ENCODE results near the gene FAM174B.

FAM174B gene

DNA sequence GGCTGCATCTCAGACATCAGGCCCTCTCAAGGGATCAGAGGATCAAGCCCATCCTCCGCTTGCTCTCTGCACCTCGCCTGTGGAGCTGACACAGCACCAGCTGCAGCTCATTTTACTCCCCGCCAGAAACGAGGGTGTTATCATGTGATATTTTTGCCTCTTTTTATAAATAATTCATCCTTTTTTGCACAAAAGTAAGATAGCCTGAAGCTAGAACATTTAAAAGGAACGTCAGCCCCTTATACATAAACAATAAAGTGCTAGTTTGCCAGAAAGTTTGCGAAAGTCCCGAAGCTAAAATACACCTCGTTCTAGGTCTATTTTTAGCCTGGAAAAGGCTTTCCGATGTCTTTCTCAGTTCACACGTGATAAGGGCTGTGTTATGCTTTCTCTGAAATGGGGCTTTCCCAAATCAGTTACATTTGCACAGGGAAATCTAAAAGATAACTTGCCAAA is 9.6 kb upstream of the FAM174B start:
- in situ Hi-C loops (cut with HindIII; ENCODE audit: low sequenced_read_pairs), result no loop called here

DNA sequence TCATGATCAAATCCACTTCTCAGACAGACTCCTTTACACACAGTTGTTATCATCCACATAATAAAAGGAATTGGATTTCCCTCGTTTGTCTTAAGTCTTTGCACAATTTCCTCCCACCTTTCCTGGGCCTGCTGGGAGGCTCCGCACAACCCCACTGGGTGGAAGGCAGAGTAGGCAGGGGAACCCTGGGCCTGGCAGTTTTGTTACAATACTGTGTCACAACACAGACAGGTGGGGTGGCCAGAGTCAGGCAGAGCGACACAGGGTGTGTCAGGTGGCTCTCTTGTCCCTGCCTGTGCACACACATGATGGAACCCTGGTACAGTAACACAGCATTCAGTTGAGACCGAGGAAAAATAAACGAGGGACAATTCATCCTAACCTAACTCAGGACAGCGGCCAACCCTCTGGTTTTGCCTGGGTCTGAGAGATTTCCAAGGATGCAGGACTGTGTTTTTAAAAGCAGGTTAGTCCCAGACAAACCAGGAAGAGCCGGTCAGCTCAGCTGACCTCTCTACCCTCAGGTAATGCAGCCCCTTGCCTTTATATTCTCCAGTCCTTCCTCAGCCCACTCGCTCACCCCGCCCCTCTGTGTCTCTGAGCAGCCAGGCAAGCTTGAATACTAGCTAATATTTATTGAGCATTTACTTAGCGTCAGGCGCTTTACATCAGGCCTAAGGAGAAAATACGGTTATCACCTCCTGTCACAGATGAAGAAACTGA is 8.8 kb upstream of the FAM174B start:
- in situ Hi-C loops (cut with HindIII; ENCODE audit: low sequenced_read_pairs), result no loop called here

DNA sequence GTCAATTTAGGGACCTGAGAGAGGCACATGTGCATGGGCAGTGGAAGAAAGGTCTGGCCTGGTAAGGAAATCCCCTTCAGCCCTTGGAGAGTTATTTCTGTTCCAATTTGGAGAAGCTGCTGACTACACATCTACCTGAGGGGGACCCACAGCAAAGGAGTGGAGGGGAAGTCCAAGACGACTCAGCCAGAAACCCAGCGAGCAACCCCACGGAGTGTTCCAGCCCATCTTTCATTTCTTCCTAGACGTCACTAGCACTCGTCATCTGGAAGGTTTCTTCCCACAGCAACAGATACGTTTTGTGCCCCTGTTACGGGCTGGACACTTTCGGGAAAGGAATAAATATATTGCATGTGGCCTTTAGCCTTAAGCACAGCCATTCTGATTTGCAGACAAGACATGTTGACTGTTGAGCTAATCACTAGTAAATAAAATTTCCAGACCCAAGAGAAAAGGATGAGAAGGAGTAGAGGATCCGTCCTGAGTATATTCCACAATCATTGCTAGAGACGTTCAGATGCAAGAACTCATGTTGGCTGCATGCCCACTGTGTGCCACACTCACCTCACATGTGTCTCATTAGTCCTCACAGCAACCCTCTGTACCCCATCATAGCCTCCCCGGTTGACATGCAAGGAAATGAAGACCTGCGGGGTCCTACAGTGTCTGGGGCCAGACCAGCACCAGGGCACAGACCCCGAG is 7.8 kb upstream of the FAM174B start:
- in situ Hi-C loops (cut with HindIII; ENCODE audit: low sequenced_read_pairs), result no loop called here

DNA sequence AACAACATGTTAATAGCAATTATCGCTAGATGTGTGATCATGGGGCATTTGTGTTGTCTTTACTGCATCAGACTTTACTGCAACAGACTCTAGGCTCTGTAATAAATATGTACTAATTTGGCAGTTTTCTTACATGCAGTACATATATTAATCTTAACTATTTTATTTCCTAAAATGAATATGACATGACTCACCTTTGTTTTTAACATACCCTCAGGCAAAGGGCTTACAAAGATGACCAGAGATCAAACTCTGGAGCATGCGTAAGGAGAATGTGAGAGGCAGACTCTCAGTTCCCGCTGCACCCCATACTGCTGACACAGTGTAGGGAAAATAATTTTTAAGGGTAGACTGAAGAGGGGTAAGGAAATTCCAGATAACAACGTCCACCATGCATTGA is 7.2 kb upstream of the FAM174B start:
- in situ Hi-C loops (cut with HindIII; ENCODE audit: low sequenced_read_pairs), result no loop called here

DNA sequence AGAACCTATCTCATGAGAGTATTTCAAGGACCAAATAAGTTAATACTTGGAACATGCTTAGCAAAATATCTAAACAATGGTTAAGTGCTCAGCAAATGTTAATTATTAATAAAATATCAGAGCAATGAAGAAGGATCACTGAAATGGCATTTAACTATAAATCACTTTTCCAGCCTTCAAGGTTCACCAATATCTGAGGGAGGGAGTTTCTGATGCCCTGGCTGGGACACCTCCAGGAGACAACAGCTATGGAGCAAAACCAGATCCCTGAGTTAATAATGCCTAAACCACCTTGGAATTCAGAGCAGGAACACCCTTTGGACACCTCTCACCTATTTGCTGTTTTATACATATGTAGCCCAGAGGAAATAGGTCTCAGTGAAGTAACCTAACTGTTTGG is 6.4 kb upstream of the FAM174B start:
- in situ Hi-C loops (cut with HindIII; ENCODE audit: low sequenced_read_pairs), result no loop called here

DNA sequence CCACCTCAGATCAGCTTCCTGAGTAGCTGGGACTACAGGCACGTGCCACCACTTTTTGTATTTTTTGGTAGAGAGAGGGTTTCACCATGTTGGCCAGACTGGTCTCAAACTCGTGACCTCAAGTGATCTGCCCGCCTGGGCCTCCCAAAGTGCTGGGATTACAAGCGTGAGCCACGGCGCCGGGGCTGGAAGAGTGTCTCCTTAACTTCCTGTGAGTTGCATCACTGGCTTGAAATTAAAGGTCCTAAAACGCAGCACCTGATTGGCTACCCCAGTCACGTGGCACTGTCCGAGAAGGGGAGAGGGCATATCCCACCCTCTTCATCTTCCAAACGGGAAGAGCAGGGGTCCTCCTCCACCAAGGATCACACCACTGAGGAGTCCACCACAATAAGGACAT is 5.5 kb upstream of the FAM174B start:
- in situ Hi-C loops (cut with HindIII; ENCODE audit: low sequenced_read_pairs), result no loop called here

DNA sequence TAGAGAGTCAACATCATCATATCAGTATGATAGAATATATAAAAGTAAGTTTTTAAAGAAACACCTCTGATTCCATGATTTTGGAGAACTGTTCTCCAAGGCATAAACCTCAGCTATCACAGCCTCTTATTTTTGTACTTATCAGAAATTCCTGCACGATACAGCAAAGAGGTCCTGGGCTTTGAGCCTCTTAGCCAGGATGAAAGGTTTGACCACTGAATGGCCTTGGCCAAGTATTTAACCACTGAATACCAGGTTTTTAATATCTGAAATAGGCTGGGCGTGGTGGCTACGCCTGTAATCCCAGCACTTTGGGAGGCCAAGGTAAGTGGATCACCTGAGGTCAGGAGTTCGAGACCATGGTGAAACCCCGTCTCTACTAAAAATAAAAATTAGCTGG is 1.9 kb upstream of the FAM174B start:
- in situ Hi-C loops (cut with HindIII; ENCODE audit: low sequenced_read_pairs), result no loop called here

DNA sequence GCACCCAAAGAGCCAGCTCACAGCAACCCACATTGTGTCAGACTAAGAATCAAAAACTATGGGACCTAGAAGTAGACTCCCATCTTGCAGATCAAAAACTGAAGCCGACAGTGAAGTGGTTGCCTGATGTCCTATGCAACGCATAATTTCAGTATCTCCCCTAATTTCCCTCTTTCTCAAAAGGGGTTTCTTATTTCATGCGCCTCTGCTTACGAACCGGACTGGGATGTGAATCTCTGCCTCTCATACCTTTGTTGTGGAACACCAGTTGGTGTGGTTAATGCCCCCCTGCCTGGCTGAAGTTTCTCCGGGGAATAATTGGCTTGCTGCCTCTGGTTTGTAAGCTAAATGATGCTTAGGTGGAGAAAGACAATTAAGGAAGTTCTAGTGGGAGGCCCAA is 514 bp upstream of the FAM174B start:
- in situ Hi-C loops (cut with HindIII; ENCODE audit: low sequenced_read_pairs), result no loop called here

DNA sequence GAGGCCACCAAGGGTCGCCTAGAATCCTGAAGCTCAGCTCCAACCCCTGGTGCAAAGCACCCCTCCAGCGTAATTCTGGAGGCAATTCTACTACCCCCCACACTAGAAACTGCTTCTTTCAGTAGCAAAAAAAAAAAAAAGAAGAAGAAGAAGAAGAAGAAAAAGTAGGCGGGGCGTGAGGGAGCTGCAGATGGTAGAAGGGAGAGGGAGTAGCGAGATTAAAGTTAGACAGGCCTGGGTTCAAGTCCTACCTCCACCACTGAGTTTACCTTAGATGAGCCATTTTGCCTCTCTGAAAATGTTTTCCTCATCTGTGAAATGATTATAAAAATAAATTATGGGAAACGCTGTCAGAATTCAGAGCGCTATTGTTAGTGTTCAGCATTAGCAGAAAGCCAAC is 913 bp downstream of the FAM174B start:
- in situ Hi-C loops (cut with HindIII; ENCODE audit: low sequenced_read_pairs), result no loop called here

DNA sequence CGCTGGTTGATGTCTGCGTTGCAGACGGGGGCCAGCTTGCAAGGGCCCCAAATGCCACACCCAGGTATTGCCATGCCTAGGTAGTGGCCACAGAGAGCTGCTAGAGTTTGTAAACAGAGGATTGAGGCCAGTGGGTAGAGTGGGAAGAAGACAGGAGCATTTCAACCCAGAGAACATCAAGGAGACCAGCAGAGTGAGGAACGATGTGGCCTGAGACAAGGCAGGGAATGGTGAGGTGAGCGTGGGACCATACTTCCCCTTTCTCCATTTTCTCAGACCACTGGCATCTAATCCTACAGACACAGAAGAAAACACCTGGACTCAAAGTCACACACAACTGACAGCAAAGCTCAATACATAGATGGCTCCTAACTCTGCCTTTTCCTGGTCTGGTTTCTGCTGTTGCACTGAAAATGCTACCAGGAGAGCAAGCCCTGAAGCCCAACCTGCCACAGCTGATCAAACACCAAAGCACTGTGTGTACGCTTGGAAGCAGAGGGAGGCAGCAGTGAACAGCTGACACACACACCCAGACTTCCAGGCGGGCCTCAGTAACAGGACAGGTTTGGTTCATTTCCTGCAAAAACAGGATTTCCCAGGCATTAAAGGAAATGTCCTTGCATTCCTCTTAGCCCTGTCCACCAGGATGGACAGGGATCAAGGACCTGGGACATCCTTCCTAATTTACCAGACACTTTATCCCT is 1.6 kb downstream of the FAM174B start:
- in situ Hi-C loops (cut with HindIII; ENCODE audit: low sequenced_read_pairs), result no loop called here

DNA sequence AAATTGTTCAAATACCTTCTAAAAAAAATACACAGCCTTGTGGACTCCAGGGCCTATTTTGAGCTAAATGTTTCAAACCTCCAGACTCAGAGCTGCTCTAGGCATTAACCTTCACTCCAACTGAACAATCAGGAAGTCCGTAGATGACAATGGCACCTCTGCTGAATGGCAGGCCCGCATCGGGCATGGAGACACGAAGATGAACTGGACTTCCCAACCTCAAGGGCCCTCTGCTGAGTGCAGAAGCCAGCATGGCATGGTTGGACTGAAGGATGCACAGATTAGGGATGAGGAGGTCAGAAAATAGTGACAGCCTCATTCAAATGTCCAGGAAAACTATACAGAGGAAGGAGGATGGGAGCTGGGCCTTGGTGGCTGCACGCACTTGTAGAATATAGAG is 2.2 kb downstream of the FAM174B start:
- in situ Hi-C loops (cut with HindIII; ENCODE audit: low sequenced_read_pairs), result no loop called here

DNA sequence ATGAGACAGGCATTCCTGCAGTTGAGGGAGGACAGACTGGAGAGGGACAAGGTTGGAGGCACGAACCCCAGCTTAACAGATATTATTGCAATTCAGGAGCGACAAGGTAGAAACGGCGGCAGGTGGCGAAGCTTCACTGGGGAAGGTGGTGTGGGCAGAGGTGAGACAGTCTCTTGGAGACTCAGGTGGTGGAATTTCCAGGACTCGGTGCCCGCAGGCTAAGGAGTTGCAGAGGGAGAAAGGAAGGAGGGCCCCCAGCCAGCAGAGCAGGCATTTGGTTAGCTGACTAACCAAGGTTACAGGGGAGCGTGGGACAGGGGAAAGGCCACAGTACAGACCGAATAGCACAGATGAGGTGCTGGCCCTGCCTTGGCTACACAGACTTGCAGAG is 3.0 kb downstream of the FAM174B start:
- in situ Hi-C loops (cut with HindIII; ENCODE audit: low sequenced_read_pairs), result no loop called here

DNA sequence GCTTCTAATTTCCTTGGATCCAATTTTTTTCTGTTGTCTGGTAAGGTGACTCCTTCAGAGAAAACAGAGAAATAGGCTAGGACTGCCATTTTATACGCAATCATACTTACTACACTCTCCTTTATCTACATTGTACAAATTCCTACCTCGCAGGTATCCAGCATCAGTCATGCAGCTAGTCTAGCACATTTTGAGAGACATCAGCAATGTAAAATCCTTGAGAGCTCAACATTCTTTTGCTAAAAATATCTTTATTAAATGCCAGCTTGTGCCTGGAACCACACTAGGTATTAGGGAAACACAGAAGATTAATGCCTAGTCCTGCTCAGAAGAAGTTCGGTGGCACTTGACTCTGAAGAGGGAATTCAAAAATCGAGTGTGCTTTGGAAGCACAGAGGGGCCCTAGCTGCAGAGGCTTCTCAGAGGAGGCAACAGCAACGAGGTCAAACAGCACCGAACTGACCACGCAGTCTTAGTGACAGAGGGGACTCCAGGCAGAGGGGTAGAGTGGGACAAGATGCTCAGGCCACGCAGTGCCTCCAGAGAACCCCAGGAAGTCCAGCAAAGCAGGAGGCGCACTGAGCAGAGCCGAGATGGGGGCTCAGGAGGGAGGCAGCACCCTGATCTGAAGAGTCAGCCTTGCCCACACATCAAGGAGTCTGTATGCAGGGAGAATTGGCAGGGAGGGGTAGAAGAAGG is 3.5 kb downstream of the FAM174B start:
- in situ Hi-C loops (cut with HindIII; ENCODE audit: low sequenced_read_pairs), result no loop called here

DNA sequence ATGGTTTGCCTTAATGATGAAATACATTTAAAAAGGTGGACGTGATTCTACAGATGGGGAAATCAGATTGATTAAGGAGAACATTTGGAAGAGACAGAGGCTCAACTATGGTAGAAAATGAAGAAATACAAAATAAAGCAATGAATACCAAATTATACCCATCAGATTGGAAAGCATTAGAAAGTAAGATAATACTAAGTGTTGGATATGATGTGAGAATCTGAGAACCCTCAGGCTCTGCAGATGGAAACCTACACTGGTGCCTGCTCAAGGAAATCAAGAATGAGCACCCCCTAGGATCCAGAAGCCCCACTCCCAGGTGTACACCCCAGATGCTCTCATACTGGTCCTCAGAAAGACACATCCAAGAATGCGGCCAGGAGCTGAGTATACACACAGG is 4.6 kb downstream of the FAM174B start:
- in situ Hi-C loops (cut with HindIII; ENCODE audit: low sequenced_read_pairs), result no loop called here

DNA sequence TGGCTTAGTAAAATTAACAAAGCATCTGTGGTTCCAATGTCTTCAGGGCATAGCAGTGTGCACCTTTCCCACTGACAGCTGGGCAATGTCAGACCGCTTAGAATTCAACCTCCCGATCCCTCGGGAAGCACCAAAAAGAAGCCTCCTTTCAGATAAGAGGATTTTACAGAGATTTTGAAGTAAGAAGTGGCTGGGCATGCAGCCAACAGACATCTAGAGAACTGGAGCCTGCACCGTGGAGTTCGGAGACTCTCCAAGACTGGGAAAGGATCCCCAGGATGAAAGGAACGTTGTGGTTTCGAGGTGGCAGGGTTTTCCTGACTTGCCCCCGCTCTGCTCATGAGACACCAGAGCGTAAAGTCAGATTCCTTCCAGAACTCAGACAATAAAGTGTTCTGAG is 5.3 kb downstream of the FAM174B start:
- in situ Hi-C loops (cut with HindIII; ENCODE audit: low sequenced_read_pairs), result no loop called here

DNA sequence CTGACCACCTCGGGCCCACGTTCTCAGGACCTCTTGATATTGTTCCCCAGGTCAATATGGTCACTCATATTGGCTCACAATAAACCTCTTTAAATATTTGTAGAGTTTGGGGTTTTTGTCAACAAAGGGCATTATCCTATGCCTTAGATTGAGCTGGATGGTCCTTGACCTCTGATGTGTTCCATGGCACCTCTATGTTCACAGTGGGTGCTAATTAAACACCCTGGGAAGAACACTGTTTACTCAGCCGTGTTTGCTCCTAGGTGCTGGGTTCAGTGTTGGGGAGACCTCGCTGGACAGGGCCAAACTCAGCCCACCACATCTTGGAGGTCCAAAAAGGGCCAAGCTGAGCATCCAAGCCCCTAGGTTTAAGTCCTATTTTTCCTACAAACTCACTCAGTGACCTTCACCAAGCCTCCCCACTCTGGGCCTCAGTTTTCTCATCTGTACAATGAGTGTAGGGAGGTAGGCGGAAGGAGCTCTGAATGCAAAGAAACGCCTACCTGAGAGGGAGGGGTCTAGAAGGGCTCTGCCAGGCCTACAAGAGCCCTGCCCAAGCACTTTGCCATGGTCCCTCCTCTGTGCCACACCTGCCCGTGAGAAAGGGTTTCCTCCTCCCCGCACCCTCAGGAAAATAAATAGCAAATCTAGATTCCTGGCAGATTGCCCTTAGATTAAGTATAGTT is 7.2 kb downstream of the FAM174B start:
- in situ Hi-C loops (cut with HindIII; ENCODE audit: low sequenced_read_pairs), result loop anchor here (5.0 kb wide), 1 partner anchor 34 kb away; no protein-coding TSS in a partner anchor

DNA sequence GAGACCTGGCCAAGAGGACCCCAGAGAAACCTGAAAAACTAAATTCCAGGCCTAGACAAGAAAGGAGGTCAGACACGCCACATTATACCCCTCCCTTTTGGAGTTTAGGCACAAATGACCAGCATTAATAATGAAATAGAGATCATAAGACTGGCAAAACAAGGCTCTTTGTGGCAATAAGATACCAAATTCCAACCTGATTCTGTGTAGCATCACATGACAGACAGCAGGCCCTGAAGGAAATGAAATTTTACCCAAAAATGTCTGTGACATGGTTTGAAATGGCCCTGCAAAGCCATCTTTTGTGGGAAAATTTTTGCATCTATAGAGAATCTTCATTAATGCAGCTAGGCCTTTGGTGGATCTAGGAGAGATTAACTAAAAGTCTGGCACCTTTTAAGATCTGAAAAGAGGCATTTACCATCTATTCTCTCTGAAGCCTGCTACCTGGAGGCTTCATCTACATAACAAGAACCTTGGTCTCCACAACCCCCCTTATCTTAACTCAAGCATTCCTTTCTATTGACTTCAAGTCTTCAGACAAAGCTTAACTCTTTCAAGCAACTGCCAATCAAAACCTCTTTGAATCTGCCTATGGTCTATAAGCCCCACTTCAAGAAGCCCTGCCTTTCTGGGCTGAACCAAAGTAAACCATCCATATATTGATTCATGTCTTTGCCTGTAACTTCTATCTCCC is 8.0 kb downstream of the FAM174B start:
- in situ Hi-C loops (cut with HindIII; ENCODE audit: low sequenced_read_pairs), result loop anchor here (5.0 kb wide), 1 partner anchor 35 kb away; no protein-coding TSS in a partner anchor

DNA sequence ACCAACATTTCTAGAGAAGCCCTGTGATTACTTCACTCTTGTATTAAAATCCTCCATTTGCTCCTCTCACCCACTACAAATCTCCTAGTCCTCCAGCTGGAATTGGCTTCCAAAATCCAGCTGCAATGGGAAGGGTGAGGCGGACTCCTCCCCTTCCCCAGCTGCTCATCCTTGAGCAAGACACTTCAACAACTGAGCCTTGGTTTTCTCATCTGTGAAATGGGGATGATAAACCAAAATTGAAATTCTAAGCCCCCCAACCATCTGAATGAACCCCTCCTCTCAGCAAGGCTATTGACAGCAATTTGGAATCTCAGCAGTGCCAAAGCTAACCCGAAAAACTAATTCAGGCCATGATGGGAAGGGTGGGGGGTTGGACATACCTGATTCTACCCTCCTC is 9.4 kb downstream of the FAM174B start:
- in situ Hi-C loops (cut with HindIII; ENCODE audit: low sequenced_read_pairs), result loop anchor here (5.0 kb wide), 1 partner anchor 36 kb away; no protein-coding TSS in a partner anchor

DNA sequence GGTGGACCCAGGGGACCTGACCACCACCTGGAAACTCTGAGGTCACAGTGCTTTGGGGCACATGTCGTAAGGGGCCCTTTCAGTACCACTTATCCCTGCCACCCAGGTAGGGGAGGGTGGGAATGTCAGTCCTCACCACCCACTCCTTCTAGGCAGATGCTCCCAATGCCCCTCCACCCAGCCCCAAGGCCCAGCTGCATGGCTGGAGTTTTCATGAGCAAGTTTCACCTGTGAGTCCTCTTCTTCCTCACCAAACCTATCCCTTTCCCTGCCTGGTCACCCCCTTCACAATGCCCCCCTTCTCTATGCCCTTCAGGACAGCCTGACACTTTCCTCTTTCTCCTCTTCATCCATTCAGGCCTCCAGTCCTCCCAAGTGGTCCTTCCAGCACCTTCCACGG is 9.8 kb downstream of the FAM174B start:
- in situ Hi-C loops (cut with HindIII; ENCODE audit: low sequenced_read_pairs), result loop anchor here (5.0 kb wide), 1 partner anchor 37 kb away; no protein-coding TSS in a partner anchor

Data from endothelial cell of hepatic sinusoid (primary cell).